CD14-positive monocyte (primary cell): ENCODE measurements around the gene KRT72. TPM values are rescaled to one million over a fixed set of nuclear protein-coding genes. Genes with fewer than 3 reads are reported as not detected.

ENCODE experiments used
- DNase-seq, 3 donors: peaks; one replicate each; pipeline ENCODE4 v3.0.0-alpha.2; 2011 to 2022
- H2AFZ ChIP-seq: 2 replicates; pipeline ENCODE4 v1.6.0; 2012; ENCODE audit warnings: mild to moderate bottlenecking, low read depth, low read length, inconsistent platforms; ENCODE audit not compliant: insufficient read depth, poor library complexity, severe bottlenecking
- H3K27ac ChIP-seq, 2 donors: 1 replicate in 1 of 2; 2 replicates in 1 of 2; pipeline ENCODE4 v1.5.1; 2012 to 2013; ENCODE audit warnings: low read length in 2 of 2, control low read depth in 1 of 2, inconsistent platforms in 1 of 2, low read depth in 1 of 2, mild to moderate bottlenecking in 1 of 2
- H3K27me3 ChIP-seq, 2 donors: one replicate each; pipeline versions ENCODE4 v1.6.0 to v1.6.1; 2011 to 2013; ENCODE audit warnings: low read length in 2 of 2; ENCODE audit not compliant: control insufficient read depth in 2 of 2, insufficient read depth in 2 of 2
- H3K36me3 ChIP-seq, 2 donors: replicated peaks in 1 of 2; 1 replicate in 1 of 2; 2 replicates in 1 of 2; pipeline versions ENCODE4 v1.5.1 to v1.6.1; 2012 to 2013; ENCODE audit warnings: low read length in 2 of 2, control low read depth in 1 of 2, inconsistent platforms in 1 of 2, mild to moderate bottlenecking in 1 of 2; ENCODE audit not compliant: insufficient read depth in 2 of 2, control insufficient read depth in 1 of 2
- H3K4me1 ChIP-seq, 2 donors: 1 replicate in 1 of 2; 2 replicates in 1 of 2; pipeline versions ENCODE4 v1.5.1 to v1.6.1; 2012 to 2013; ENCODE audit warnings: low read length in 2 of 2, control low read depth in 1 of 2, inconsistent platforms in 1 of 2, mild to moderate bottlenecking in 1 of 2, moderate library complexity in 1 of 2; ENCODE audit not compliant: insufficient read depth in 2 of 2, control insufficient read depth in 1 of 2
- H3K4me2 ChIP-seq: replicated peaks from 2 replicates; pipeline ENCODE3; 2012; ENCODE audit warnings: low read length, moderate library complexity, mild to moderate bottlenecking; ENCODE audit not compliant: poor library complexity, severe bottlenecking; ENCODE audit errors: extremely low read depth
- H3K4me3 ChIP-seq, 3 experiments: fragments of 200-600 bp in 1 of 3; sonication (generic) in 1 of 3; replicated peaks in 1 of 3; 1 replicate in 2 of 3; 2 replicates in 1 of 3; pipeline ENCODE4 v1.5.1; 2011 to 2013; ENCODE audit warnings: low read length in 3 of 3, mild to moderate bottlenecking in 3 of 3, control low read depth in 2 of 3, low read depth in 2 of 3, inconsistent platforms in 1 of 3, moderate library complexity in 1 of 3
- H3K79me2 ChIP-seq: 2 replicates; pipeline ENCODE4 v1.6.0; 2012; ENCODE audit warnings: mild to moderate bottlenecking, control low read depth, inconsistent platforms, low read length, moderate library complexity; ENCODE audit not compliant: insufficient read depth
- H3K9ac ChIP-seq: 2 replicates; pipeline ENCODE4 v1.6.0; 2017; ENCODE audit warnings: low read length, mild to moderate bottlenecking; ENCODE audit not compliant: insufficient read depth, poor library complexity, severe bottlenecking
- H3K9me3 ChIP-seq, 2 donors: replicated peaks in 1 of 2; 1 replicate in 1 of 2; 2 replicates in 1 of 2; pipeline versions ENCODE4 v1.5.1 to v1.6.1; 2012 to 2013; ENCODE audit warnings: low read length in 2 of 2, control low read depth in 1 of 2; ENCODE audit not compliant: control insufficient read depth in 1 of 2, insufficient read depth in 1 of 2
- H4K20me1 ChIP-seq: 2 replicates; pipeline ENCODE4 v1.6.0; 2012; ENCODE audit warnings: mild to moderate bottlenecking, low read length, control low read depth, moderate library complexity; ENCODE audit not compliant: insufficient read depth
- H3K27ac Mint-ChIP-seq, 7 donors: one replicate each; pipeline ENCODE4 v1.8.0; 2020; ENCODE audit warnings: mild to moderate bottlenecking in 7 of 7, mixed read lengths in 7 of 7, moderate library complexity in 6 of 7, inconsistent platforms in 2 of 7
- H3K27me3 Mint-ChIP-seq, 3 donors: one replicate each; pipeline ENCODE4 v1.8.0; 2021 to 2022; ENCODE audit warnings: low read depth in 3 of 3, mild to moderate bottlenecking in 3 of 3, mixed read lengths in 3 of 3, moderate library complexity in 3 of 3, inconsistent platforms in 1 of 3
- H3K36me3 Mint-ChIP-seq, 2 donors: one replicate each; pipeline ENCODE4 v1.8.0; 2020; ENCODE audit warnings: mixed read lengths in 2 of 2, inconsistent platforms in 1 of 2, mild to moderate bottlenecking in 1 of 2
- H3K4me1 Mint-ChIP-seq: one replicate; pipeline ENCODE4 v1.8.0; 2020; ENCODE audit warnings: mild to moderate bottlenecking, mixed read lengths
- H3K4me3 Mint-ChIP-seq, 2 donors: one replicate each; pipeline ENCODE4 v1.8.0; 2020; ENCODE audit warnings: mild to moderate bottlenecking in 2 of 2, mixed read lengths in 2 of 2, moderate library complexity in 1 of 2
- H3K9me3 Mint-ChIP-seq, 7 donors: one replicate each; pipeline ENCODE4 v1.8.0; 2020 to 2022; ENCODE audit warnings: mixed read lengths in 7 of 7, mild to moderate bottlenecking in 6 of 7, moderate library complexity in 6 of 7, inconsistent platforms in 2 of 7
- CTCF ChIP-seq: fragments of 200-600 bp; IDR thresholded peaks from one replicate; pipeline ENCODE4 v1.8.0; 2022; ENCODE audit warnings: antibody characterized with exemption, mild to moderate bottlenecking
- WGBS: methylation state at CpG from one replicate; pipeline ENCODE4 v1.1.5; 2013; ENCODE audit warnings: missing lambda C conversion rate; ENCODE audit not compliant: insufficient coverage; 5-methylcytosine and 5-hydroxymethylcytosine counted together
- intact Hi-C, 2 donors: fragments of 100-400 bp; cut with micrococcal nuclease; formaldehyde crosslinking; loops; one replicate each; pipeline versions ENCODE4 v1.15.0 to v1.15.1; 2023
- polyA plus RNA-seq, 3 donors: library from polyadenylated mRNA; depleted of rRNA in 1 of 3; unstranded in 2 of 3; stranded (reverse) in 1 of 3; fragments of 300-500 nt in 2 of 3; fragments of >200 nt in 1 of 3; fragmentation: Illumina TruSeq in 2 of 3; gene quantifications; 1 replicate in 2 of 3; 2 replicates in 1 of 3; pipeline ENCODE4 v1.2.3, GENCODE V29; 2012 to 2021

Gene KRT72
- polyA plus RNA-seq, 3 donors, result not detected

- no peak overlapping the region for H3K27ac ChIP-seq
- intact Hi-C loops, result no loop called here
- H3K9me3 ChIP-seq, result no peaks in the 10 kb centered on the region
- Mint-ChIP-seq H3K9me3 (no peaks in the 10 kb centered on the region), H3K4me1 (no peaks in the 10 kb centered on the region), H3K27me3 (peaks cover 2 to 21% (median 14%) of the 10 kb centered on the region in 3 donors), H3K4me3 (no peak overlapping the region), H3K27ac (no peak overlapping the region), H3K36me3 (no peaks in the 10 kb centered on the region)
- H3K27me3 ChIP-seq, result peaks cover 2 to 4% of the 10 kb centered on the region in 2 donors
- 86% methylated on average over 2 of the region's 3 CpGs for WGBS
- TF ChIP-seq CTCF, result peak; percentile 41
- H2AFZ ChIP-seq, result no peak overlapping the region
- H3K4me1 ChIP-seq, result no peaks in the 10 kb centered on the region
- H3K4me2 ChIP-seq, result no peak overlapping the region
- DNase-seq, result no peak
- no peak overlapping the region for H3K9ac ChIP-seq
- no peak overlapping the region for H3K4me3 ChIP-seq
- H3K36me3 ChIP-seq, result no peaks in the 10 kb centered on the region
- H4K20me1 ChIP-seq, result no peaks in the 10 kb centered on the region
- no peaks in the 10 kb centered on the region for H3K79me2 ChIP-seq
Measured at GRCh38 chr12:52561880-52562449, 39.3 kb downstream of the KRT72 start.

GRCh38 chr12:52559979-52560378 is 41.3 kb downstream of the KRT72 start:
- WGBS, result 83% methylated on average over 4 of the region's 4 CpGs
- Histone ChIP-seq H3K79me2 (no peaks in the 10 kb centered on the region), H3K27ac (no peak overlapping the region), H3K4me3 (no peak overlapping the region), H3K27me3 (peaks cover 2 to 4% of the 10 kb centered on the region in 2 donors), H3K36me3 (no peaks in the 10 kb centered on the region), H3K9ac (no peak overlapping the region), H4K20me1 (no peaks in the 10 kb centered on the region), H3K4me1 (no peaks in the 10 kb centered on the region), H2AFZ (no peak overlapping the region), H3K4me2 (no peak overlapping the region), H3K9me3 (no peaks in the 10 kb centered on the region)
- Mint-ChIP-seq H3K4me3 (no peak overlapping the region), H3K36me3 (no peaks in the 10 kb centered on the region), H3K9me3 (peaks cover 0 to 2% (median 0%) of the 10 kb centered on the region in 7 donors), H3K4me1 (no peaks in the 10 kb centered on the region), H3K27me3 (peaks cover 2 to 18% (median 14%) of the 10 kb centered on the region in 3 donors), H3K27ac (no peak overlapping the region)
- no peak for TF ChIP-seq CTCF
- intact Hi-C loops, result no loop called here
- no peak for DNase-seq
